A673 (cell line): Measurements from ENCODE around the gene ATP8B4.

Experiments
- CTCF ChIP-seq: fragments of 300-800, 200-600 bp; sonication (generic); conservative IDR thresholded peaks from 2 replicates; pipeline ENCODE4 v1.5.1; 2017; ENCODE audit warnings: low read depth, mild to moderate bottlenecking, antibody characterized with exemption, low read length, moderate library complexity, mixed read lengths
- EZH2 ChIP-seq: fragments of 200-600 bp; sonication (generic); IDR thresholded peaks from 2 replicates; pipeline ENCODE4 v1.6.1; 2017; ENCODE audit warnings: borderline replicate concordance, low read depth, mild to moderate bottlenecking, mixed read lengths, antibody characterized with exemption, low read length; ENCODE audit not compliant: poor library complexity, severe bottlenecking

DNA sequence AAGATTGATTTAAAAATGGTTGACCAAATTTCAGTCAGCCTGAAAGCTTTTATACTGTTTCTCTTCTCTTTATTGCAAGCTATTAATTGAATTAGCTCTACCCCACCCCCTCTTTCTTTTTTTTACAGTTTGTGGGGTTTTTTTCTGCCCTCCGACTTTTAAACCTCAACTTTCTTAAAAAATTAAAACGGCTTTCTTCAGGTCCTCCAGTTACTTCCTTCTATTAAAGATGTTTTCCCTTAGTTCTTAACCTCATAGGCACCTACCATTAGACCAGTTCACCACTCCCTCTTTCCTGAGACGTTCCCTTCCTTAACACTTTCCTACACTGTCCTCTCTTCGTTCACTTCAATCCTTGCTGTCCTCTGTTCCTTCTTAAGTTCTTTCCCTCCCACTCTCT is 52.4 kb downstream of the ATP8B4 start:
- no peak for TF ChIP-seq CTCF
- no peak for TF ChIP-seq EZH2
